GM21786 (cell line): Measurements from ENCODE around the gene NRG3.

Experiments used
- ATAC-seq: cut with Tn5 transposase; IDR thresholded peaks from one replicate; pipeline ENCODE4 v1.9.1; 2021; ENCODE audit not compliant: unreplicated experiment

The NRG3 gene

DNA sequence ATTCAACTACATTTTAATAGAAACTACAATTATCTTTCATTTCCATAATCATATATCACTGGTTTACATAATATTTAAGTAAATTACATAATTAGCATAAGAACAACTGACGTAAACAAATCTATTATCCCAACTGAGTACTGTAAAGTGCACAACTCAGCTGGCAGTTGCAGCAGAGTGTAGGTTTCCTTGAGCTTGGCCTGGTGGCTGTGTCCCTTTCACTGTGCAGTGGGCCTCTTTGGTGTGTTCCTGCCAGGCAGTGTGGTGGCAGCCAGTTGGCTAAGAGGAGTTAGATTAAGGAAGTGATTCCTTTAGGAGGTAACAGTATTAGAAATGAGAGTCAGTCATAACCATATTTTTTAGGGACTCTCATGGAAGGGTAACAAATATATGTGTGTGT lies 7.0 kb downstream of the NRG3 start:
- ATAC-seq: no peak

- no peak for ATAC-seq
Measured at GRCh38 chr10:81884856-81885255, 9.9 kb downstream of the NRG3 start.

- no peak for ATAC-seq
Measured at GRCh38 chr10:81885491-81885890, 10.5 kb downstream of the NRG3 start.

DNA sequence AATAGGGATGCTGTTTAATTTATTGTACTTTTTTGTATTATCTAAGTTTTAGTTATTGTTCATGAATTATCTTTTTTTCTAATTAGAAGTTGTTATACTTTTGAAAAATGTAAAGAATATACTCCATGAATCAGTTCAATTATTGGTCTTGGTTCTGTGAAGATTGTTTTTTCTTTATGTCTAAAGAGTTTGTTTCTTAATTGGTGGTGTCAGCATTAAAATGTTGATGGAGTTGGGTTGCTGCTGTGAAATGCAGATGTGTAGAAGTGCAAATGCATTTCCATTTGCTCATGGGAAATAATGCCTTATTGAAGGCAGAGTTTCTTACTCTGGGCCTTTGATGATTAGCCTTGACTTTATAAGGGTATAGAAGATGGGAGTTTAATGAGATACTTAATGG lies 11.9 kb downstream of the NRG3 start:
- ATAC-seq: no peak

- ATAC-seq: no peak
Measured at GRCh38 chr10:81889181-81889769, 14.3 kb downstream of the NRG3 start.

- no peak for ATAC-seq
Measured at GRCh38 chr10:81894616-81895015, 19.6 kb downstream of the NRG3 start.

DNA sequence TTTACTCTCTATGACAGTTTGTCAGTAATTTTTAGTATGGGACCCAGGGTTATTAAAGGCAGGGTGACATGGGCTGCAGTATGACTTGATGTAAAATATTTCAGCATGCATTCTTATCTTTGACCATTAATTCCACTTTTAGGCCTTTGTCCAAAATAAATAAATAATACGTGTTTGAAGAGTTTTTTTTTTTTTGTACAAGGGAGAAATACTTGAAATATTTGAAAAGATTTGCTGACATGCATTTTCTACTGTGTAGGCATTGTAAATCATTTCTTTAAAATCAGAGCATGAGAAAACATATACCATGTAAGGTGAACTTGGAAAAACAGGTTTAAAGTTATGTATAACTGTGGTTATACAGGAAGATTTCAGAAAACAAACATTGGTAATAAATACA lies 23.5 kb downstream of the NRG3 start:
- ATAC-seq: no peak

- no peak for ATAC-seq
Measured at GRCh38 chr10:81900989-81901388, 26.0 kb downstream of the NRG3 start.

DNA sequence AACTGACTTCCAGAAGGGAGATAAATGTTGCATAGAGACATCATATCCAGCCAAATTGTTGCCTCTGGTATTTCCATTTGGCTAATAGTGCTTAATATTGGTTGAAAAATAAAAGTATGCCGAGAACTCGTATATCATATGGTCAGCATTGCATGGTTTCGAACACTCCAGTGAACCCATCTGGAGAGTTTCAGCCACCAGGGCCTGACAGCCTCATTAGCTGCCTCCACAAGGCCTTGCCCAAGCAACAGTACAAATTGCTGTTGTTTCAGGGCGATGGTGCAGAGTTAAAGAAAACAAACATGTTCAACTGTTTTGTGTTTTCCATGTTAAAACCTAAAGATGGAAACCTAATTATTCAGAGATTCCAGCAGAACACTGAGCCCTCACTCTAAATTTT lies 28.5 kb downstream of the NRG3 start:
- no peak for ATAC-seq

DNA sequence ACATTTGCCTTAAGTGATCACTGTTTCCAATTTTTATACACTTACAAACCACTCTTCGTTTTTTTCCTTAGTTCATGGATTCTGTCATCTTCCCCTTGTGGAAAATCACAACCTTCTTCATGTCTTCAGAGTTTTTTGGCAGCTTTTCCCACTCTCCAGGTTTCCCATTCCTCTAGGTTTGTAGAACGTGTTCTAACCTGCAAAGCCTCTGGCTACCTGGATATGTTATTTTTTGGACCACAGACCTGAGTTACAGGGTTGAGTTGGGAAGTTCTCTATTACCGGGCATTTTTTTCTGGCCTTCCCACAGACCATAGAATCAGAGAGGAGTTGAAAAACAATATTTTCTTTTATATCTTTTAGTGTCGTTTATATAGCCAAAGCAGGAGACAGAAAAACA lies 30.2 kb downstream of the NRG3 start:
- ATAC-seq: no peak

DNA sequence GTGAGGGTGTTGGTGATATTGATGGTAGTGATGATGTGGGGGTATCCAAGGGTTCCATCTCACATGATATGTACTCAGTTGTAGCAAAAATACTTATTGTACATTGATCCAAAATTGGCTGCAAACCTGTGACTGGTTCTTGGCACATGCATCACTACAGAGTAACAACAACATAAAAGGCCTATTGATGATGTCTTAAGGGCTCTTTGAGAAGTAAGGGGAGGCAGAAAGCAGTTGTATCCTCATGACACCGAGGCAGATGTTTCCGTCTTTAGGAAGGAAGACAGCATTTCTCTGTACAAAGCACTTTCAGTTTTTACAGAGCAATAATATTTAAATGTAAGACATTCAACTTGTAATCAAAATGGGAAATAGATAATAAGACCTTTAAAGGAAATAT lies 34.5 kb downstream of the NRG3 start:
- no peak for ATAC-seq

GRCh38 chr10:81911328-81911727 lies 36.3 kb downstream of the NRG3 start:
- ATAC-seq: no peak

DNA sequence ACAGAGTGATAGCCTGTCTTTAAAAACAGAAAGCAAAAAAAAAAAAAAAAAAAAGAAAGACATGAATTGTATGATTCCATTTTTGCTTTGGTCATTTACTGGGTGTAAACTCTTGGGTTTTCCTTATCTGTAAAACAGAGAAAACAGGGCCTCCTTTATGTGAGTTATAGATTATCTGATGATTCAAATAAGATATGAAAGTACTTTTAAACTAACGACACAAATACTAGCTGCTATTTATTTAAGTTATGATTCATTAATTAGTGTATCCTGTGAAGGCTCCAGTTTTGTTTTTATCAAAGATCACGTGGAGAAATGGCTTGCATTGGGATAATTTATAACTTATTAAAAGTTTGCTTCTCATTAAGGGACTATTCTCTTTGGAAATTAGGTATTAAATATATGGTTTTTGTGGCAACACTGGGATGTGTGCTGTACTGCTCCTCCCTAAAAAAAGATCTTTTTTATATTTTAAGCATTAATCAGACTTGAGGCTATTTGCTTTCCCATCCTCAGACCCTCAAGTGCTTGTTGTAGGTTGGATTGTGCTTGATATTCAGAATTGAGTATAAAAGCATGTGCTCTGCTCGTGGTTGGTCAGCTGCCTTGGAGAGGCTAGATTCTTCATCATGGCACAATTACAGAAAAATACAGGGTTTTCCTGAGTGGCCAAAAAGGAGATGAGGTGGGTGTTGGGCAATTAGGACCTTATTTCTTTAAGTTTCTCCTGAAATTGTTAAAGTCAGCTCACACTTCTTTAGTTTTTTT lies 39.9 kb downstream of the NRG3 start:
- ATAC-seq: no peak

DNA sequence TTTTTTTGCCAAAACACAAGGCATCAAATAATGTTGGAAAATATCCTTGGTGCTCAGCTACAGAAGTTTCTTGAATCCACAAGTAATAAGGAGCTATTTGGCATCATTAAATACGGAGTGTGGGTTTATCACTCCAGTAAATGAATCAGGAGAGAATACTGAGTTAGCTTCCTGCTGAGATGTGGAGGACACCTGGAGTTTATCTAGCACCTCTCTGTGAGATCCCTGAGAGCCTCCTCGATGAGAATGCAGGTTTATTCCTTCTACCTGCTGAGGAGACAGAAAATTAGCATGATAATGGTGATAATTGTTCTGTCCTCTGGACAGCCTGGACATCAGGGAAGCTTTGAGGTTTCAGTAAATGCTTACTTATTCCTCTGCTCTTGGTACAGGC lies 40.5 kb downstream of the NRG3 start:
- ATAC-seq: no peak

DNA sequence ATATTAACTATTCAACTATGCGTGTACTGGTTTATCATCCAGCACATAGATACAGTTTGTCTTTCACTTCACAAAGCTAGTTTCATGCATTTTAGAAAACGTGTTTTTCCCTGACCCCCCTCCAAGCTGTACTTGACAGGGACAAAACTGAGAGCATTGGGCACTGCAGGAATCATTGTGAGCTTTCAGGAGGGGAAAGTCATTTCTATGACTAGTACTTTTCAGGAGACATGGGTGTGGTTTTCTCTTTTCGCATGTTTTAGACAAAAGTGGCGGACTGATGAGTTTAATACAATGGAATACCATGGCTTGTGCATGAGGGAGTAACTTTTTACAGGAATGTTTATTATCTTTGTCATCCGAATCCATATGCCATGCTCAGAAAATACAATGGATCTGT lies 42.7 kb downstream of the NRG3 start:
- ATAC-seq: no peak

DNA sequence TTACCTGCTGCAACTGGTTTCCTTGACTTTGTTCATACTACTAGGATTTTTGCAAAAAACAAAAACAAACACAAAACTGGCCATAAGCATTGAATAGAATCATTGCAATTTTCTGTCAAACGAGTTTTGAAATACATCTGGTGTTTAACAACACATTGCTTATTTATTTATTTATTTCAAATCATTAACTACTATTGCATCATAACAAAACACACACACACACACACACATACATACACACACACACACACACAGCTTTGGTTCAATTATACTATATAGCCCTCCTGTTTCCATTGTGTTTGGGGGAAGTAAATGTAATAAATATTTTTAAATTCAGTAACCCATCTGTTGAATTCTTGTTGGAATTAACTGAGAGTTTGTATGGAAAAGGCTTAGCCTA lies 43.8 kb downstream of the NRG3 start:
- no peak for ATAC-seq

DNA sequence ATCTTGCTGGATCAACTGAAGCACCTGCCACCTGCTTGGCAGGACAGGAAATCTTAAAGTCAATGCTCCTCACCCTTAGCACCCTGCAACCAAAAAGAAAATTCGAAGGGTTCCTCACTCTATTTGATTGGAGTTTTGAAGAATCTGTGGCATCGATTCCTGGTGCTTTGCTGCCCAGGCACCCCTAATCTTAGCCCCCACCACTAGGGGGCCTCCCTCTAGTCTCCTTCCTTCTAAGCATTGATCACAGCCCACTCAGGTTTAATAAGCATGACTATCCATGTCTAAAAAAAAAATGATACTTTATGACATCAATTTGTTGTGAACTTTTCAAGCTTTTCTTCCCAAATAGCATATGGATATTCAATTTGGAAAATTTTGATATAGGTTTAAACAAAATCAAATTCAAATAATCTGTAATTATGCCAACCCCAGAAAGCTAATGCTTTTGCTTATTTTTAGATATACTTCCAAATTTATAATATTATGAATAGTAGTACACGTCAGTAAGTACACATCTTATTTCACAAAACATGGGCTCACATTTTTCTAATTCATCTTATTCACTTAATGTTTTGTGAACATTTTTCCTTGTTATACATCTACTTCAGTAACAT lies 45.3 kb downstream of the NRG3 start:
- peak; percentile 75 for ATAC-seq

GRCh38 chr10:81928119-81928518 lies 53.1 kb downstream of the NRG3 start:
- ATAC-seq: no peak

- no peak for ATAC-seq
Measured at GRCh38 chr10:81943583-81943982, 68.6 kb downstream of the NRG3 start.

DNA sequence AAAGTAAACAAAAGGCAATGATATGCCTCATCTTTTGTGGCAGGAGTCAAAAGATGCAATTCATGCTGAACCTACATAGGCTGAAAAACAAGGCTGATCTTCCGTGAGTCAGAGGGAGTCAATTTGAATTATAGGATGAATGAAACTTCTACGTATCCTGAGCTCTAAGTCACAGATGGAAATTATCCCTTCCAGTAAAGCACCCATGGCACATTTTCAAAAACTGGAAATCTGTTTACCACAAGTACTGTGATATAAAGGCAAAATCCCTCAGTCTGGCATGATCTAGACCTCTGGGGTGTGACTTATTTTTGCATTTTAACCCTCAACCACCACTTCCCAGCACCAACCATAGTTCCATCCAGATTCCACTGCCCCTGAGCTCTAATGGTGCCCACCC lies 69.6 kb downstream of the NRG3 start:
- no peak for ATAC-seq

- ATAC-seq: no peak
Measured at GRCh38 chr10:81949283-81949682, 74.3 kb downstream of the NRG3 start.

- no peak for ATAC-seq
Measured at GRCh38 chr10:81950358-81950757, 75.4 kb downstream of the NRG3 start.

GRCh38 chr10:81953420-81953819 lies 78.4 kb downstream of the NRG3 start:
- ATAC-seq: no peak
